Inflammatory macrophage treated with lipopolysaccharide for 4 hours (primary cell): ENCODE measurements around the gene GIT2.
"Not testable (repeated sequence)": the region's sequence is repeated elsewhere in the genome, so short reads cannot be mapped to it uniquely, and the experiment has no call there.

Source experiments
- DNase-seq: peaks from one replicate; pipeline ENCODE4 v3.0.0-alpha.2; 2020

Gene GIT2

GRCh38 chr12:110005319-110005973 is 9.3 kb upstream of the GIT2 start:
- DNase-seq, result no peak

DNA sequence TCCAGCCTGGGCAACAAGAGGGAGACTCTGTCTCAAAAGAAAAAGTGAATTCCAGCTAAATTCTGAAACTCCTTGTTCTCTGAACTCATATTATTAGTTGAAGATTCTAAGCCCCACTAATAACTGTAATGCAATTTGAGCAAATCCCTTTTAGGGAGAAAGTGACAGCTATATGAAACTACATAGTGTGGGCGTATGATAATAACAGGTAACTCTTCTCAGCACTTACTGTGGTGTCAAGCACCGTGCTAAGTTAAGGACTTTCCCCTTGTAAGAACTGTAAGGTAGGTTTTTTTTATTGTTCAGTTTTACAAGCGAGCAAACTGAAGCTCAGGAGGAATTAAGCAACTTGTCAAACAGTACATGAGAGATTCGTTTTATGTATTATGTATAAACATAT is 8.4 kb upstream of the GIT2 start:
- no peak for DNase-seq

GRCh38 chr12:110002676-110003515 is 6.7 kb upstream of the GIT2 start:
- no peak for DNase-seq

GRCh38 chr12:110001596-110001995 is 5.4 kb upstream of the GIT2 start:
- no peak for DNase-seq

- DNase-seq, result peak; percentile 26
Observed at GRCh38 chr12:109999983-110000505, 3.9 kb upstream of the GIT2 start.

GRCh38 chr12:109999649-109999971 is 3.4 kb upstream of the GIT2 start:
- no peak for DNase-seq

DNA sequence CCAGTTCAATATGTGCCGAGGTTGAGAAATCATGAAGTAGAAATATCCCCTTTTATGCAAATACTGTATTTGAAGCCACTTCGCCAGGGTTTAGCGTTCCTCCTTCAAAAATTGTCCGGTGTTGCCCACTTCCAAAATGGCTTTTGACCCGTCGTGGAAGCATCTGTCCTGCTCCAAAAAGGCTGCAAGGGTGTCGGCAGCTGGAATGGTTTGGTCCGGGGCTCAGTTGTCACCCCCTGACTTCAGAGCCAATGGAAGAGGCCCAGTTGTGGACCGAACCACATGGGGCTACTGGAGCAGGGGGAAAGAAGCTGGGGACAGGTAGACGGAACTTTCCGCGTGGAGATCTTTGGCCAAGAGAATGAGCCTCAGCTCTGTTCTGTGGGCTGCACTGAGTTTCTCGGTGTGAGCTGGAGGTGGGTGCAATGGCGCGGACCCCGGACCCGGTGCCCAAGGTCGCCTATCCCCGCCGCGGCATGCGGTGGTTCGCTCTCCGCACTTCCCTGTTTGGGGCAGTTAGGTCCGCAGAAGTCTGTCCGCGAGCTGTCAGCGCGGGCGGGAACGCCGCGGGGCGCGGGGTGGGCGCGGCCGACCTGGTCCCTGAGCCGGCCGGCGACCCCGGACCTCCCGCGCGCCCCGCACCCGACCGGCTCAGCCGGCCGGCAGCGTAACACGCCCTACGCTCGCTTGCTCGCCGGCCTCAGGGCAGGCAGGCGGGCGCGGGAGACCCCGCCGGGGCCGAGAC is 2.9 kb upstream of the GIT2 start, which contains the start of gene ANKRD13A:
TSS of gene ANKRD13A (plus strand) at position 527 of the 745 bp plus-strand sequence. CDS start 259 bp downstream, outside the sequence.
- DNase-seq, result peak; percentile 90

DNA sequence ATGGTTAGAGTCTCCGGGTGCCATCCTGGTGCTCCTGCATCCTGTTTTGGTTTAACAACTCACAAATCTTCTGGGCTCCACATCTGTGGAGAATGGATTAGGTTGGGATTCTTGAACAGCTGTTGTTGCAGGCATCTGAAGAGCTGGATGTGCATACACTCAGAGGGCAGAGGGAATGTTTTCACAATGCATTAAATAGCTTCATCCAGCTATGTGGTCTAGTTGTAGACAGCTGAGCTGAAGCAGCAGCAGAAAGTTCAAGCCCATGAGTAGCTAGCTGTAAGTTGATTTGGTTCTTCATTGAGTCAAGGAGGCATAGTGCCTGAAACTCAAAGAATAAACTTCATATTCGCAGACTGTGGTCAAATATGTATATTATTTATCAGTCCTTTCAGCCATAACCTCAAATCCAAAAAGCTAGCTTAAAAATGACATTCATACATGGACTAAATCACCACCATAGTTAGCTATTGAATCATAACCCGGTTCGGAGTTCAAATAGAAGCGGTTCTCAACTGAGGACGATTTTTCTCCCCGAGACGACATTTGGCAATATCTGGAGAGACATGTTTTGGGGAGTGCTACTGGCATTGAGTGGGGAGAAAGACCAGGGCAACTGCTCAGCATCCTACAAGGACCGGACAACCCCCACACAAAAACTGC is 2.2 kb upstream of the GIT2 start:
- no peak for DNase-seq

- DNase-seq, result no peak
Observed at GRCh38 chr12:109997393-109997792, 1.2 kb upstream of the GIT2 start.

- DNase-seq, result no peak
Observed at GRCh38 chr12:109996483-109996853, 300 bp upstream of the GIT2 start.

DNA sequence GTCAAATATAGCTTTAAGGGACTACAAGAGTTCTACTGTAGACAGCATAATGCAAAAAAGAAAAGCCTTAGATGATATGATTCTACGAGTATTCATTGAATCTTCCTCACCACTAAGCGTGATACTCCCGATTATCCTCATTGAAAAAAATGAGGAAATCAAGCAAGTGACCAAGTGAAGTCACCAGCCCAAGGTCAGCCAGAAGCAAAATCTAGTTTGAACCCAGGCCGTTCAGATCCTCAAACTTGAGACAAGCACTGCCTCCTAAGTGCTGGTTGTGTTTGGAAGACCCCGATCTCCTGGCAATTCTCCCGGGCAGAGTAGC is 845 bp downstream of the GIT2 start:
- peak; percentile 60 for DNase-seq

DNA sequence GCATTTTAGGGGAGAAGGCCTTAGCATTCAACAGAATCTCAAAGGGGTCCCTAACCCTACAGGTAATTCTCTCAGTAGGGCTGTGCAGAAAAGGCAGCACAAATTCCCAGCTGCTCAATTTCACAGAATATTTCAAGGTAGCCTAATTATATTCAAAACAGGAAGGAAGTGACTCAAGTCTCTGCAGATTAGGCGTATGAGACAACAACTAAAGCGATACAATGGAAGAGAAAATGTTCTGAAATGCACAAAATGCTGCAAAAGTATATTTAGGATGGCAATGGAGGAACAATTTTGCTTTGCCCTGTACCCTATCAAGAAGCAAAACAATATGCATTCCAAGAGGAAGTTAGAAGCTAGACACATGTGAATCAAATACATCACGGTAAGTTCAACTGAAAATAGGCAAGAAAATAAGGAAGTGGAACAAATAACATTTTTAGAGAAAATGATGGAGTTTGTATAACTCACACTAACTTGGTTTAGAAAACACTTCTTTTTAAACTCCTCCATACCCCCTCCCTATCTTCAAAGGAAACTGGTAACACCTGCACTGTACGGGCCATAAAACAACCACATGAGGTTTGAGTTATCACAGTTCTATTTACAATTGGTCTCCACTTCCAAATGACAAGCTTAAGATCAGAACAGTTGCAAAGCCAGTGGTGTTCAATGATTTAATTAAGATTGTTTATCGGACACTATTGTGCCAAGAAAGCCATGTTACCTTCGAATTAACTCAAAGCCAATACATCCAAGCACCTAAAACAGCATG is 1.6 kb downstream of the GIT2 start:
- peak; percentile 42 for DNase-seq

DNA sequence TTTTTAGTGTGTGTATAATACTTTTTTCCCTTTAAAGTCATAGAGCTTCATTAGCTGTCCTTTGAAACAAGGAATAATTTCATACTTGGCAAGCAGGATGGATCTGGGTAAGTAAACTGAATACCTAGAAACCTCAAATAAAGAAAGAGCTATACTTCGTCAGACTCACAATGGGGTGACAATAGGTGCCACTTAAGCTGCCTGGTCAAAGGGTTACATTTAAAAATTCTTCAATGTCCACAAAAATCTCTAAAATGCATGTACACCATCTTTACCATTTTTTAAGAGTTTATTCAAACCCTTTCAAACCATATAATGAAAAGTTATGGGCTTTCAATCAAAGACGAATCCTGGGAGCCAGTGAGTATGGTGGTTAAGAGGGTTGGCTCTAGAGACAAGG is 3.1 kb downstream of the GIT2 start:
- no peak for DNase-seq

- DNase-seq, result no peak
Observed at GRCh38 chr12:109991586-109991985, 4.6 kb downstream of the GIT2 start.

DNA sequence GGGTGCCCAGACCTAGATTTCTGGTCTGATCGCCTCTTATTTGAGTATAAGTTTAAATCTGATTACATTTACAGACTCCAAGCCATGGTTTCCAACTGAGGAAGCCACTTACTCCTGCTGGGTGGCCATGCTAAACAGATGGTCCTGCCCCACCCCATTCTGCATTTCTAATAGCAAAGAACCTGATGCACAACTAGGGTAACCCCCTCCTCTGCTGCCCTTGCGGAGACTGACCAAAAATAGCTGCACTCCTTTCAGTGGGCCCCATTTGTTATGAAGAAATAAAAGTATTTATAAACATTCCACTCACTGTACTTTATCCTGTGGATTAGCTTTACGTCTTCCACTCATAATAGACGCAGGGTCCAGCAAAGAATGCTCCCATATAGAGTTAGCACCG is 6.8 kb downstream of the GIT2 start:
- DNase-seq, result no peak

DNA sequence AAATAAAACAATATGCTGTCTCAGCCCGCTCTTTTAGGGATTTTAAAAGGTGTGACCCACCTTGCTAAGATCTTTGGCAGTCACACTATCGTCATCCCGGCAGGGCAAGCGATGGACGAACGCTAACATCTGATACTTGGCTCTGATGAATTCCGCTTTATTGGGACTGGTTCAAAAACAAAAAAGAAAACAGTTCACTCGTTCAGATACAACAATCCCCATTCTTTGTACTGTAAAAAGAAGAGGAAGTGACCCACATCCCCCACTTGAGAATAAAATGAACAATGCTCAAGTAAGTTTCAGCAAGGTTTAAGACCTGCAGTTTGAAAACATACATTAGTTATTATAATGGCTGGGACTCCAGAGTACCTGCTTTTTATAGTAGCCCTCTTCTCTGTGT is 7.3 kb downstream of the GIT2 start:
- no peak for DNase-seq

- no peak for DNase-seq
Observed at GRCh38 chr12:109988274-109988673, 7.9 kb downstream of the GIT2 start.

DNA sequence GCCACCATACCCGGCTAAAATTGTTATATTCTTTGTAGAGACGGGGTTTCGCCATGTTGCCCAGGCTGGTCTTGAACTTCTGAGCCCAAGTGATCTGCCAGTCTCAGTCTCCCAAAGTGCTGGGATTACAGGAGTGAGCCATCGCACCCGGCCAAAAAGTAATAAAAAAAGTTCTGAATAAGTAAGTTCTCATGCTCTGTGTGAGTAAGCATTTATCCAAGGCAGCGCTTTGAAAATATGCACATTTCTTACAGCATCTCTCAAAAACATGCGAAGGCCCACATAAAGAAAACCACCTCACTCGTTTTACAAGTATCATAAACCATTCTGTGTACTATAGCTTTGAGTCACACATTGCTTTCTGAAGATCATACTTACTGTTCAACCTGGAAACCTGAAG is 8.6 kb downstream of the GIT2 start:
- DNase-seq, result no peak

DNA sequence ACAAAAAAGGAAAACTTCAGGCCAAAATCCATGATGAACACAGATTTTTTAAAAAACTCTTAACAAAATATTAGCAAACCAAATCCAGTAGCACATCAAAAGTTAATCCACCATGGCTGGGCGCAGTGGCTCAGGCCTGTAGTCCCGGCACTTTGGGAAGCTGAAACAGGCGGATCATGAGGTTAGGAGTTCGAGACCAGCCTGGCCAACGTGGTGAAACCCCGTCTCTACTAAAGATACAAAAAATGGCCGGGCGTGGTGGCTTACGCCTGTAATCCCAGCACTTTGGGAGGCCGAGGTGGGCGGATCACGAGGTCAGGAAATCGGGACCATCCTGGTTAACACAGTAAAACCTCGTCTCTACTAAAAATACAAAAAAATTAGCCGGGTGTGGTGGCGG is 9.9 kb downstream of the GIT2 start:
- not testable (repeated sequence) for DNase-seq

DNA sequence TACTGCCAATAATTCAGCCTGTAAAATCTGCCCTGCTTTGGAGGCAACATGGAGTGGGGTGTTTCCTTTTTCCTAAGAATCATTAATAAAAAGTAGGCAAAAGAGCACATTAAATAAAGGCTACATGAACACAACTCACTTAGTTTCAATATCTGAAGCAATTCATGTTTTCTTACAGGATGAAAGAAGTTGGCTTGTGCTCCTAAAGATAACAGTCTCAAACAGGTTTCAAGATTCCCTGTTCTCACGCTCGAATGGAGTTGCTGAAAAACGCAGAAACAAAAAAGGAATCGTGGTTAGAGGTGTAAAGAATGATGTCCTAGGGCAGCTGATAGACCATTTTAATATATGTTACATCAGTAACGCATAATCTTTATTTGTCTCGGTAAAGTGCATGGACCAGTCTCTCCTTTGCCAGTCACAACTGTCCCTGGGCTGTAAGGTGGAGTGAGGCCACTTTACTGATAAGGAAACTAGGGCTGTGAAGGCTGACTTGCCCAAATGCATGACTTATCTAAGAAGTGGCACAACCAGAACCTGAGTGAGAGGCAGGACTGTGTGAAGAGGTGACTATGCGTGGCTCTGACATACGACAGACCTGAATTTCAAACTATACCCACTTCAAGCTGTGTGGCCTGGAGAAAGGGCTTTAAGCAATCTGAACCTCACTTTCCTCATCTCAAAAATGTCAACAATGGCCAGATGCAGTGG is 12.6 kb downstream of the GIT2 start:
- DNase-seq, result no peak

- DNase-seq, result no peak
Observed at GRCh38 chr12:109982210-109982609, 14.0 kb downstream of the GIT2 start.

DNA sequence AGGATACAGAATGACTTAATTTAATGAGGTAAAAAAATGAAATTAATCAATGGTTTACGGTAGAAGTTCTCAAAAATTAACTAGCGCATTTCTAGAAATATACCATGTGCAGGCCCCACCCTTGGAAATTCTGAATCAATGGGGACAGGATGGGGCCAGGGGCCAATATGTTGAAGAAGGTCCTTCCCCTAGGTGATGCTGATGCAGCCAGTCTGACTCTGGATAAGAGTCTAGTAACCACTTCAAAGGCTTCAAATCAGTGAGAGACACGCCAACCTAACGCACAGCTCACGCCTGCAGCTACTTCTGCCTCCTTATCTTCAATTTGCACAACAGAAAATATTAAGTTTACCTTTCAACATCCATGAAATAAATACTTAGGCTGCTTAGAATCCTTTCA is 14.9 kb downstream of the GIT2 start:
- no peak for DNase-seq
